Measurements from ENCODE around the gene HOXD11. TPM values are rescaled to one million over a fixed set of nuclear protein-coding genes. Genes with fewer than 3 reads are reported as not detected.

Gene HOXD11
- total RNA-seq, 1 donor from 2014 or later = not detected

DNA sequence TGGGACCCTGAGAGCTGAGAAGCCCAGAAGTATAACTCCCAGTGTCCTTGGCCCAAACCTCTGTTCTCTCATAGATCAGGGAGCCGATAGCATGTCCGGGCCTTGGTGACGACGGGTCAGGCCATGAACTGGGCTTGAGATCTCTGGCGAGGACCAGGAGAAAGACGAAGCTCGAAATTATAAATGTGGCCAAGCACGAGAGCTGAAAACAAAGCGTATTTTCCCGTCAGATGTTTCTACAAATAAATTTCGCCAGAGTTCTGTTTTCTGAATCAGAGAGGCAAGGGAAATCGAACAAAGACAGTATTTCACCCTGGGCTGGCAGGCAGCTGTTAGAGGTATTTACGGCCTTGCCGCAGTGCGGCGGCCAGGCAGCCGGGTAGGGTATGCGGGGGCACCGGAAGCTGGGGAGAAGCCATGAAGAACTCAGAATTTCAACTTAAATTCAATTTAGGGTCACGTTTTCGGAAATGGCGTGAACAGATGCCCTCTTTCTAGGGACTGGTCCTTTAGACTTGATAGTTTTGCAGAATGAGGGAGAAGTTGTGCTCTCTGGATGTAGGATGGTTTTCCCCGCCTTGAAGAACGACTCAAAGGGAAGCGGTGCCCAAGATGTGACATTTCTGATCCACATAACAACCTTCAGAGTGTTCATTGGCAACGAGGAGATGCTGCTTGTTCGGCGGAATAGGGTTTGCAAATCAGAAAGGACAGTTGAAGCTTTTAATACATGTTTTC, 32.0 kb downstream of the HOXD11 start:
- intact Hi-C loops (cut with DNase I) = no loop called here

DNA sequence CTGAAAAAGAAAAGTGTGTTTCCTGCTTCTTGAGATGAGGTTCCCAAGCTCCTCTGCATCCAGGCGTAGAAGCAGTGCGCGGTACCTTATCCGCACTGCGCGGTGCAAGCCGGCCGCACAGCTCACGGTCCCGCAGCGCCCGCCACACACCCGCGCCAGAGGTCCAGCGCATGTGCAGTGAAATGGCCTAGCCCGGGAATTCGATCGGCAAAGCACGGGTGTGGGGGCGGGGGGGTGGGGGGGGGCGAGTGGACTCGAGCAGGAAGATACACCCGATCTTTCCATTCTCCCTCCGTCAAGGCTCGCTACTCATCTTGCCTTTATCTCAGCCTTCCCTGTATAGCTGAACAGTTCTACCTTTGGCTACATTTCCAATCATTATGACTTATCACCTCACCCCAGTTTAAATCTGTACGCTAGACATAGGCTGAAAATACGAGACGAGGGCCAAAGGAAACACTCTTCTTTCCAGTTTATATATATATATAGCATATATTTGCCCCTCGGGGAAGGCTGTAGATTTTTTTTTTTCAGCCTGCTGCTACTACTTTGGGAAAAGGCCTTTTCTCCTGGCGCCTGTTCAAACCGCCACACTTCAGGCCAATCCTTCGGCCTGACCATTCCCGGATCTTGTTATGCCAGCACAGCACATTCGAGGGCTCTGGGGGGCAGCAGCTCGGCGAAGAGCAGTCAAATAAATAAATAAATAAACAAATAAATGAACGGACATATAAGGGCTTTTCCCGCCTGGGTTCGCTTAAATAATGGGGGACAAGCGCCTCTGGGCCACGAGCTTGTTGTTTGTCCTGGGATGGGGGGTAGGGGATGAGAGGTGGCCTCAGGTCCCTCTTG, 32.8 kb downstream of the HOXD11 start:
- intact Hi-C loops (cut with DNase I) = loop anchor here (1.0 to 5.0 kb wide), 4 partner anchors 47 to 497 kb away; partner anchors contain the start of gene HOXD1
- peak; percentile 68 for DNase-seq (ENCODE audit: low spot score)

More for the DNA sequence above, 32.0 kb downstream of the HOXD11 start:
- peak; percentile 66 for DNase-seq (ENCODE audit: low spot score)

DNA sequence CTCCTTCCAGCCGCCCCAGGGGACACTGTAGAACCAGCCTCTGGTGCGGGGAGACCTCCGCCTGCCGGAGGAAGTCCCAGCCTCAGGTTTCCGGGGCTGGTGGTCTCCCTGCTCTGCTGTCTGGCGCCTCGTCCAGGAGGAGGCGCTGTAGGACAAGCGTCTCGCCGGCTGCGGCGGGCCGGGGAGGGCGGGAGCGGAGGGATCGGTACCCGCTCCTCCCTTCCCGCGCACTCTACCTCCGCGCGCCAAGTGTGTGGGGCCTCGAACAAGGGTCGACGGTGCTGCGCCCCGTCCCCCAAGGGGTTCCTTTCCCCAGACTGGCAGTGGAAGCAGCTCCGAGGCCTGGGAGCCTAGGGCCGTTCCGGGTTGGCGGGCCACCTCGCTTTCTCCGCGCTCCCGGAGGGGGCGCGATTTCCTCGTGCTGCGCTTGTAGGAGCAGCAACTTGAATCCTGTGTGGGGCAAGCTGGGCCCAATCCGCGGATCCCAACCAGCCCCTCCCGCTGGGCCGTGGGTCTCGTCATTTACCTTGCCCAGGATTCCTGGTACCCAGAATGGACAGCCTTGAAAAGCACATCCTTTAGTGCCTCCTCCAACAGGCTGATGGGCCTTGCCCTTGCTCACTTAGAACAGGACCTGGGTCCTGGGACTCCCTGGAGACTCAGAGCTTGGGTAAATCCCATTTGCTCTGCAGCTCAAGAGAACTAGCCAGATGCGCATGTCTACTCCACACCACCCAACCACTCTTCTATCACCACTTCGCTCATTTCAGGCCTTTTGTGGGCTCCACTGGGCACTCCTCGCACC, 33.6 kb downstream of the HOXD11 start:
- DNase-seq (ENCODE audit: low spot score) = peak; percentile 79
- intact Hi-C loops (cut with DNase I) = loop anchor here (1.0 to 5.0 kb wide), 4 partner anchors 47 to 497 kb away; partner anchors contain the start of gene HOXD1

DNA sequence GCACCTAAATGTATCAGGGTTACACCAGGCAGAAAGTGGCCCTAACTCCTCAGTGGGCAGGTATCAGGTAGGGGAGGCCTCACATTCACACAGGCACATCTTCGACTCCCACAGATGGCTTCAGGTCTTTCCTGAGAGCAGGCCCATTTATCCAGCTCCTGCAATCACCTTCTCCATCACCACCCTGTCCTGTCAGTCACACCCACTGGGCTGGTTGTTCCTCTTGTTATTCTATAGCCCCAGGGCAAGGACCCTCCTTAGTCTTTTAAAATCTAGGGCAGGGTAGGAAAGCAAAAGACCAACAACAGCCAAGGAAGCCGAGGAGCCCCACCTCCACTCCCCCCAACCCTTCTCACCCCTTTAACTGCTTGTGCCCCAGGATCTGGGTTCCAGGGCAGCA, 35.2 kb downstream of the HOXD11 start:
- DNase-seq (ENCODE audit: low spot score) = no peak
- intact Hi-C loops (cut with DNase I) = loop anchor here (5.0 kb wide), 2 partner anchors 45 to 495 kb away; partner anchors contain the start of gene HOXD1

DNA sequence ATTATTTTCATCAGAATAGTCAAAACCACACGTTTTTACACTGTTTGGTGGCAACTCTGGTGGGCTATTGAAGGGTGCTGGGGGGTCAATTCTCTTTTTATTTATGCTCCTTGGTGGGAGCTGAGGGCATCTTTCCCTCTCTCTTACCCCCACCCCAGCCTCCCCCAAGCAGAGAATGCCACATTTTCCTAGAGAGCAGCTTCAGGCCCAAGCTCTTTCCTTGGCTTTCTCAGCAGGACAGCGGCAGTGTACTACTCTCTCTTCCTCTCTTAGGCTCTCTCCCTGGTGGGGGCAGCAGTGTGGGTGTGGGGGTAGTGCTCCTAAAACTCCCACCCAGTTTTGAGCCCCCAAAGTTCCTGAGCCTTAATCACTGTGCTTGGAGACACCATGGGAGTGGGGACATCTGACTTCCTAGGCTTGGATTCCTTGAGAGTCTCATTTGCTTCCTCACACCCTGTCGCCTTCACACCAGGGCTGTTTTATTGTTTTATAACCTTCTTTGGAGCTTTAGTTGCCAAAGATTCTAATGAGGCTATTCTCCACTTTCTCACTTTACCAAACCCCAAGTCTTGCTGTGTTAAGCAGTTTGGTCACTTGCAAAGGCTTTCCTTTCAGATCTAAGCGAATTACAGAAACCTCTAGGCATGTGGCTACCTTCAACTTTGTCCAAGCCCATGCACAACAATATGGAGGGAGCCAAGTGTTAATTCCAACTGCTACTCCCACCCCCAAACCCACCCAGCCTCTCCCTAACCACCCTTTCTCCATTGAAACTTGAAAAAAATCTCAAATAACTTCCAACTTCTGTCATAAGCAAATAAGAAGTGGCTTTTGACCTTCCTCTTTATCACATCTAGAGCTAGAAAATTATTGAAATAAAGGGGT, 38.2 kb downstream of the HOXD11 start:
- intact Hi-C loops (cut with DNase I) = no loop called here
- no peak for DNase-seq (ENCODE audit: low spot score)

DNA sequence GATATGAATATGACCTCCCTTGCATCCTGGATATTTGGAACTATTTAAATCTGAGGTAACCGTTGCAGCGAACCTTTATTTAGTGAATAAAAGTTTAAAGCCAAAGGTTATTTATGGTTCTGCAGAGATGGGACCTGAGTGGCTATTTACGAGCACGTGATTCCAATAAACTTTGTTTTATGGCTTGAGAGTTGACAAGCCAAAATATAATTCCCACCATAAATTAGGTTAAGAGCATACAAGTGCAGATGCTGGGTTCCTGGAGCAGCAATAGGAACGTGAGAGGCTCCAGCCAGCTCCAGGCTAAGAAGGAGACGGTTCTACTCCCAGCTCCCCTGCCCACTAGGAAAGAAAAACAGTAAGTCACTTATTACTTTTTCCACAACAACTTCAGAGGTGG, 39.0 kb downstream of the HOXD11 start:
- intact Hi-C loops (cut with DNase I) = no loop called here
- DNase-seq (ENCODE audit: low spot score) = no peak

DNA sequence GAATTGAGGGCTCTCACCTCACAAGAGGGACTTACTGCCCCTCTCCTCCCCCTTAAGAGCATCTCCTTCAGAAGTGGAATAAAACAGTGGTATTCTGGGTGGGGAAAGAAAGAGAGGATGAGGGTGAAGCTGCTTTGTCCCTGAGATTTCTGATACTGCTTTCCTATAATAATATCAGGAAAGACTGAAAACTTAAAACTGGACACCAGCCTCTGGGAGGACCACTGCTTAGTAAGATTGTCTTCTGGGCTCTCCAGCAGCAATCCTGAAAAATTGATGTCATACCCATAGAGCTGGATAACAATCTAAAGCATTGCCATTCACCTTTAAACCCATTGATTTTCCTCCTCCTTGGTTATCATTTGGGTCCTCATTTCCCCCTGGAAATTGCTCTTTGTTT, 39.6 kb downstream of the HOXD11 start:
- intact Hi-C loops (cut with DNase I) = no loop called here
- no peak for DNase-seq (ENCODE audit: low spot score)

DNA sequence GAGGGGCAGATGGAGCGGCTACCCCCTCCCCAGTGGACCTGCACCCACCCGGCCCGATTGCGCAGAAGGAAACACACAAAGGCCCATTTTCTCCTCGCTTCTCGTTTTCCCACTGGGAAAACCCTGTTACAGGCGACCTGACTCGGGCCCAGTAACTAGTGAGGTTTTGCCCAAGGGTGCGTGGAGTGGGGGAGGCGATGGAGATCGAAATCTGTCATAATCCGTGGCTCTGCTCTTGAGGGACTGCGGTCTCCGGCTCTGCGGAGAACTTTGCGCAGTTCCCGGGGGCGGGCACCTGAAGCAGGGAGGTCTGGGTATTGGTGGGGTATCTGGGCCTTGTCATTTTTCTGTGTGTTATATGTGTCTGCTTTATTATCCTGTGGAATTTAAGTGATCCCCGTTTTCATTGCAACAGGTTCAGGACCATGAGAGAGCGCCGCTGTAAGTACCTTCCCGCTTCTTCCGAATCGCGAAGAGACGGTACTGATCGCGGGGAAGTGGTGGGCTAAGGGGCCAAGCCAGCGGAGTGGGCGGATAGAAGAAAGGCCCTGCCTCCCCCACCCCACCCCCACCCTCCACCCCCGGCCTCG, 40.2 kb downstream of the HOXD11 start:
- intact Hi-C loops (cut with DNase I) = no loop called here
- DNase-seq (ENCODE audit: low spot score) = no peak

DNA sequence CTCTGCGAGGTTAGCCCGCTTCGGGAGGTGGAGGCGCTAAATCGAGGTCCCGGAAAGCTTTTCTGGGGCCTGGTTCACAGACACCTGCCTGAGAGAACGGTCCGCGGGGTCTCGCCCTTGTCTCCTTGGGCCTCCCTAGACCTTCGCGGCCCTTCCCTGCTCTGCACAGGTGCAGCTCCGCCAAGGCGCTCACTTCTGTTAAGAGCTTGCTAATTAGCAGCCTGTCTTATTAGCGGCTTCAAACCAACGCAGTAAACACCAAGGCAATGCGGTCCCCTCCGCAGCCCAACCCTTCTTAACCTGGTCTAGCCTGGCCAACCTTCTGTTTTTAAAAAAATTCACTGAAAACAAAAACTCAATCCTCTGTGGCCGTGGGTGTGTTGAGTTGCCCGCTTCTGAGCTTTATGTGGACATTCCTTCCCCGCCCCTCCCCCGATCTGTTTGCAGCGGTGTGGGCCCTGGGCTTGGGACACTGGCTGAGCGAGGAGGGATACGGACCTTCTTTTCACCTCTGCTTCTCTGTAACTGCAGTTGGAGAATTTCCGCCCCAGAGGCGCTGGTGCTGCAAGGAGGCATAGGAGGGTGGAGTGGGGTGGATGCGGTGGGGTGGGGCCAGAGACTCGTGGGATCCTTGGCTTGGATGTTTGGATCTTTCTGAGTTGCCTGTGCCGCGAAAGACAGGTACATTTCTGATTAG, 40.9 kb downstream of the HOXD11 start:
- no peak for DNase-seq (ENCODE audit: low spot score)
- intact Hi-C loops (cut with DNase I) = no loop called here

DNA sequence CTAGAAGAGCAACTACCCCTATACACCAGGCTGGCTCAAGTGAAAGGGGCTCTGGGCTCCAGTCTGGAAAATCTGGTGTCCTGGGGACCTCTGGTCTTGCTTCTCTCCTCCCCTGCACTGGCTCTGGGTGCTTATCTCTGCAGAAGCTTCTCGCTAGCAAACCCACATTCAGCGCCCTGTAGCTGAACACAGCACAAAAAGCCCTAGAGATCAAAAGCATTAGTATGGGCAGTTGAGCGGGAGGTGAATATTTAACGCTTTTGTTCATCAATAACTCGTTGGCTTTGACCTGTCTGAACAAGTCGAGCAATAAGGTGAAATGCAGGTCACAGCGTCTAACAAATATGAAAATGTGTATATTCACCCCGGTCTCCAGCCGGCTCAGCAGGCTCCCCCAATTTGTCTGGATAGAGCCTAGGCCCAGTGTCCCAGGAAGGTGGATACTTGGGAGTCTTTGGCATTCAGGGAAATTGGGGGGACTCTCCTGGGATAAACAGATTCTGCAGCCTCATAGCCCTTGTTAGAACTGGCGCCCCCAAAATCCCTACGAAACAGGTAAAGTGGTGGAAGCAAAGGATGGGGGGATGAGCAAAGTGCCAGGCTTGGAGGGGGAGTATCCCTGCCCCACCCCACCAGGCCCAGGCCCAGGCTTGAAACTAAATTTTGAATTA, 41.8 kb downstream of the HOXD11 start:
- intact Hi-C loops (cut with DNase I) = no loop called here
- no peak for DNase-seq (ENCODE audit: low spot score)

DNA sequence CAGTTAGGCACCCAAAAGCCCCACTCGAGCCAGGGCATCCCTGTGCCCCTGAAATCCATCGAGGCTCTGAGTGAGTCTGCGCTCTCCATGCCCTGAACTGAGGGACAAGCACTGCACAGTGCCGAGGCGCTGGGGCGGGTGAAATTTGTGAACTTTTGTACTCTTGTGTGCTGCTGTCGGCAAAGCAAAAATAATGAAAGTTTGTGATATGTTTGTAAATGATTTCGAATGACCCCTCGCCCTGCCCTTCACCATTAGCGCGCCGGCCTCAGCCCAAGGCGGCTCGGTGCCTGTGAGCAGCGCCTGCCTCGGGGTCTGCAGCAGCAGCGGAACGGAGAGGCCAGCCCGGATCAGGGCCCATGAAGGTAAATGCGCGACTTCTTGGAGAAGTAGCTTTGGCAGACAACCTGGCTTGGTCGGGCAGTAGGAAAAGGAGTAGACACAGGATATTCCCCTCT, 42.4 kb downstream of the HOXD11 start:
- DNase-seq (ENCODE audit: low spot score) = no peak
- intact Hi-C loops (cut with DNase I) = no loop called here

DNA sequence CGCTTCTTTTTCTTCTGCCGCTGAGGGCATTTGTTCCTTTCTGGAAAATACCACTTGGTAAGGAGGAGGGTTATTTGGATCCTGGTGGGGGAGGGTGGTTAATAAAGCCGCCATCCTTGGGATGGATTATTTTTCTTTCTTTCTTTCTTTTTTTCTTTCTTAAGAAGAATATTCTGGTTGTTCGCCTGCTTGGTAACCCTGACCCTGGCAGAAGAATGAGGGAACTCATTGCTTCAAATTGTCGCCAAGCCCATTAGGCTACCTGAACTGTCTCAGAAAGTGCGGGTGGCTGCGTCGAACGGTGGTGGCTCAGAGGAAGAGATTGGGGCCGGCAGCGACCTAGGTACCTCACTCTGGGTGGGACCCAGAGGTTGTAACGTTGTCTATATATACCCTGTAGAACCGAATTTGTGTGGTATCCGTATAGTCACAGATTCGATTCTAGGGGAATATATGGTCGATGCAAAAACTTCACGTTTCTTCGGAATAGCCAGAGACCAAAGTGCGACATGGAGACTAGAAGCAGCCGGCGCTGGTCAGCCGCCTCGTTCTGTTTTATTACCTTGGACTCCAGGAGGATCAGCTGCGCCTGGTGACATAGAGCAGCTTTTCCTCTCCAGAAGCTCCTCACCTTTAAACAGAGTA, 43.0 kb downstream of the HOXD11 start:
- DNase-seq (ENCODE audit: low spot score) = no peak
- intact Hi-C loops (cut with DNase I) = no loop called here

DNA sequence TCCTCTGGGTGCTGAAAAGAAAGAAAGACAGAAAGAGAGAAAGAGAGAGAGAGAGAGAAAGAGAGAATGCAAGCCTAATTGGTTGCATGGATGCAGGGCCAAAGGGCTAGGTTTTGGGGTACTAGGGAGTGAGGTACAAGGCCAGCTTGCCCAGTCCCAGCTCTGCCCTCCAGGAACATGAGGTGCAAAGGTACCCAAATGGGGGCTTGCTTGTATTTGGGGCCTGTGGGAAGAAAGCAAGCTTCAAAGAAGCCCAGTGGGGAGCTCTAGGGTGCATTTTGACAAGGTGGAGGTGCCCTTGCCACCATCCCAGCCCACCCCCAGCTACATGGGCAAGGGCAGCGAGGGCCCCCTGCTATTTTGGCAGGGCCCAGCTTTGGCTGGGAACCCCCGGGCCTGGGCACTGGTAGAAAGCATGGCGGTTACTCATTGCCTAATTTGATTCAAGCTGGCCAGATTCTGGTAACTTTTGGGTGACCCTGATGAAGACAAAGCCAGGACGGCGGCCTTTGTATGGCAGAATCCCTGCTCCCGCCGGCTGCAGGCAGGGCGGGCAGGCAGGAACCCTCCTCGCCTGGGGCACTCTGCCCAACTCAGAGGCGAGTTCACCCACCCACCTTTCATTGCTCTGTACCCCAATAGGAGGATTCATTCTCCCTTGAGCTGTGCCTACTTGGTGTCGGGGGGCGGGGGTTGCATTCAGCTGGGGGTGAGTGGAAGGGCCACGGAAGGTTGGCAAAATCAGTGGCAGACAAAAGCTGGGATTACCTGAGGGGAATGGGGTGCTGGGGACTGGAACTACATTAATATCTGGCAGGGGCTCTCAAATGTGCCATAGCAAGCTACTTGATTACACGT, 43.7 kb downstream of the HOXD11 start:
- intact Hi-C loops (cut with DNase I) = no loop called here
- peak; percentile 55 for DNase-seq (ENCODE audit: low spot score)

DNA sequence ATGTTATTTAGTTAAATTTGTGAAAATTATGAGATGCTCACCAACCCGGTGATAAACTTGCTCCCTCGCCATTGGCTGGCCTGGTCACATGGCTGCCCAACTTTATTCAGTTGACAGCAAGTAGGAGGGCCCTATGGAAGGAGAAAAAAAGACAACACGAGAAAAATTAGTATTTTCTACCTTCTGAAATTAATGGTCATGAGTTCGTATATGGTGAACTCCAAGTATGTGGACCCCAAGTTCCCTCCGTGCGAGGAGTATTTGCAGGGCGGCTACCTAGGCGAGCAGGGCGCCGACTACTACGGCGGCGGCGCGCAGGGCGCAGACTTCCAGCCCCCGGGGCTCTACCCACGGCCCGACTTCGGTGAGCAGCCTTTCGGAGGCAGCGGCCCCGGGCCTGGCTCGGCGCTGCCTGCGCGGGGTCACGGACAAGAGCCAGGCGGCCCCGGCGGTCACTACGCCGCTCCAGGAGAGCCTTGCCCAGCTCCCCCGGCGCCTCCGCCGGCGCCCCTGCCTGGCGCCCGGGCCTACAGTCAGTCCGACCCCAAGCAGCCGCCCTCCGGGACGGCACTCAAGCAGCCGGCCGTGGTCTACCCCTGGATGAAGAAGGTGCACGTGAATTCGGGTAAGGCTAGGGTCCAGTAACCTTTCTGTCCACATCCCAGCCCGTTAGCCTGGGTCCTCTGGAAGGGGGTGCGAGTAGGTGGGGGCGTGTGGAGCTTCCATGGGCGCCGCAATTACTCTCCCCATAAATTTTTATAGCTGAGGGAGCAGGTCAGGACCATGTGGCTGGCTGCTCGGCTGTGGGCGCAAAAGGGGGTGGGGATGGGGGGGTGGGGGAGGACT, 44.6 kb downstream of the HOXD11 start, which contains the start of gene HOXD4:
Gene HOXD4, plus strand, starts transcription at position 109 of the 846 bp plus-strand sequence. Its CDS starts 84 bp downstream, at position 193.
- intact Hi-C loops (cut with DNase I) = no loop called here
- DNase-seq (ENCODE audit: low spot score) = peak; percentile 39
